ENCODE results near the gene RORC. TPM values are rescaled to one million over a fixed set of nuclear protein-coding genes. Genes with fewer than 3 reads are reported as not detected.

The RORC gene
- total RNA-seq, 1 donor from 2014 or later, result 0.17 TPM

GRCh38 chr1:151811181-151811580 is 20.4 kb downstream of the RORC start:
- Histone ChIP-seq H3K36me3 (ENCODE audit: control insufficient read depth, insufficient read depth, low read length) (no peaks in the 10 kb centered on the region), H3K4me3 (ENCODE audit: low read depth, low read length) (no peak overlapping the region), H3K27me3 (ENCODE audit: control insufficient read depth, insufficient read depth, low read length) (peaks cover 26% of the 10 kb centered on the region)
- no peak for TF ChIP-seq CTCF (IDR thresholded peaks at IDR 0.05; ENCODE audit: insufficient read depth, low read length, poor library complexity, severe bottlenecking)
- DNase-seq (ENCODE audit: low read depth), result no peak

- Histone ChIP-seq H3K36me3 (ENCODE audit: control insufficient read depth, insufficient read depth, low read length) (no peaks in the 10 kb centered on the region), H3K4me3 (ENCODE audit: low read depth, low read length) (no peak overlapping the region), H3K27me3 (ENCODE audit: control insufficient read depth, insufficient read depth, low read length) (peaks cover 30% of the 10 kb centered on the region)
- TF ChIP-seq CTCF (IDR thresholded peaks at IDR 0.05; ENCODE audit: insufficient read depth, low read length, poor library complexity, severe bottlenecking), result no peak
- no peak for DNase-seq (ENCODE audit: low read depth)
Observed at GRCh38 chr1:151809985-151810556, 21.5 kb downstream of the RORC start.

GRCh38 chr1:151809290-151809984 is 22.2 kb downstream of the RORC start:
- Histone ChIP-seq H3K36me3 (ENCODE audit: control insufficient read depth, insufficient read depth, low read length) (no peaks in the 10 kb centered on the region), H3K4me3 (ENCODE audit: low read depth, low read length) (no peak overlapping the region), H3K27me3 (ENCODE audit: control insufficient read depth, insufficient read depth, low read length) (peaks cover 27% of the 10 kb centered on the region)
- no peak for TF ChIP-seq CTCF (IDR thresholded peaks at IDR 0.05; ENCODE audit: insufficient read depth, low read length, poor library complexity, severe bottlenecking)
- no peak for DNase-seq (ENCODE audit: low read depth)

GRCh38 chr1:151807766-151808165 is 23.8 kb downstream of the RORC start:
- DNase-seq (ENCODE audit: low read depth), result no peak
- TF ChIP-seq CTCF (IDR thresholded peaks at IDR 0.05; ENCODE audit: insufficient read depth, low read length, poor library complexity, severe bottlenecking), result no peak
- Histone ChIP-seq H3K36me3 (ENCODE audit: control insufficient read depth, insufficient read depth, low read length) (no peaks in the 10 kb centered on the region), H3K4me3 (ENCODE audit: low read depth, low read length) (no peak overlapping the region), H3K27me3 (ENCODE audit: control insufficient read depth, insufficient read depth, low read length) (peaks cover 29% of the 10 kb centered on the region)

GRCh38 chr1:151807131-151807530 is 24.5 kb downstream of the RORC start:
- DNase-seq (ENCODE audit: low read depth), result no peak
- H3K27me3 ChIP-seq (ENCODE audit: control insufficient read depth, insufficient read depth, low read length), result peaks cover 30% of the 10 kb centered on the region
- TF ChIP-seq CTCF (IDR thresholded peaks at IDR 0.05; ENCODE audit: insufficient read depth, low read length, poor library complexity, severe bottlenecking), result no peak

GRCh38 chr1:151806170-151806569 is 25.4 kb downstream of the RORC start:
- Histone ChIP-seq H3K36me3 (ENCODE audit: control insufficient read depth, insufficient read depth, low read length) (no peaks in the 10 kb centered on the region), H3K27me3 (ENCODE audit: control insufficient read depth, insufficient read depth, low read length) (peaks cover 35% of the 10 kb centered on the region), H3K4me3 (ENCODE audit: low read depth, low read length) (no peak overlapping the region)
- DNase-seq (ENCODE audit: low read depth), result no peak
- TF ChIP-seq CTCF (IDR thresholded peaks at IDR 0.05; ENCODE audit: insufficient read depth, low read length, poor library complexity, severe bottlenecking), result no peak

More at GRCh38 chr1:151807131-151807530, 24.5 kb downstream of the RORC start:
- Histone ChIP-seq H3K36me3 (ENCODE audit: control insufficient read depth, insufficient read depth, low read length) (no peaks in the 10 kb centered on the region), H3K4me3 (ENCODE audit: low read depth, low read length) (no peak overlapping the region)
